Fibroblast of skin of back (primary cell): ENCODE results near the gene RNF151.
"Not testable (repeated sequence)": the region's sequence is repeated elsewhere in the genome, so short reads cannot be mapped to it uniquely, and the experiment has no call there.

Experiments used
- DNase-seq: peaks from one replicate; pipeline ENCODE4 v3.0.0-alpha.2; 2013

RNF151 gene

DNA sequence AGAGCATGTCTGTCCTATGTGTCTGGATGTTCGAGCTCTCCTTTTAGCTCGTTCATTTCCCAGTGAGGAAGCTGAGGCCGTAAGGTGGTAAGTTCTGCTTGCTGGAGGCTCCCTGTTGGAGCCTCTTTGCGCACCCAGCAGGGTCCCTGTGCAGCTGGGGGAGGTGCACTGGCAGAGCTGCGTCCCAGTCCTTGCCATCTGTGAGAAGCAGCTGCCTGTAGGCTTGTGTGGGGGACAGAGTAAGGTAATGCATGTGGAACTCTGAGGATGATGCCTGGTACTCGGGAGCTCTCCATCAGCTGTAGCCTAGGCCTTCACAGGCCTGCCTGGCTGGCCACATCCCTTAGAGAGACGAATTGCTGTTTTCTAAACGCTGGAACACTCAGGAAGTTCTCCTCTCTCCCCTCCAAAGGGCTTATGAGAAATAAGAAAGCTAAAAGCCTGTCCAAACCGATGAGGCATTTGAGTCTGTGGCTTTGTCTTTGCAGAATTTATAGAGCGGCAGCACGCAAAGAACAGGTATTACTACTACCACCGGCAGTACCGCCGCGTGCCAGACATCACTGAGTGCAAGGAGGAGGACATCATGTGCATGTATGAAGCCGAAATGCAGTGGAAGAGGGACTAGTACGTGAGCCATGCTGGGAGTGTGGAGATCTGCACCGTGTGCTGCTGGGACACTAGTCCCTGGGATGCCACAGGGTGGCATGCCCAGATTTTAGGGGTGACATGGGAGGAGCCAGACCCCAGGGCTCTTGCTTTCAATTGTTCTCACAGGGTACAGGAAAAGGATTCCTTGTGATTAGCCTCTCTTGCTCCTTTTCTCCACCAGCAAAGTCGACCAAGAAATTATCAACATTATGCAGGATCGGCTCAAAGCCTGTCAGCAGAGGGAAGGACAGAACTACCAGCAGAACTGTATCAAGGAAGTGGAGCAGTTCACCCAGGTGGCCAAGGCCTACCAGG lies 5.7 kb upstream of the RNF151 start:
- peak; percentile 43 for DNase-seq

DNA sequence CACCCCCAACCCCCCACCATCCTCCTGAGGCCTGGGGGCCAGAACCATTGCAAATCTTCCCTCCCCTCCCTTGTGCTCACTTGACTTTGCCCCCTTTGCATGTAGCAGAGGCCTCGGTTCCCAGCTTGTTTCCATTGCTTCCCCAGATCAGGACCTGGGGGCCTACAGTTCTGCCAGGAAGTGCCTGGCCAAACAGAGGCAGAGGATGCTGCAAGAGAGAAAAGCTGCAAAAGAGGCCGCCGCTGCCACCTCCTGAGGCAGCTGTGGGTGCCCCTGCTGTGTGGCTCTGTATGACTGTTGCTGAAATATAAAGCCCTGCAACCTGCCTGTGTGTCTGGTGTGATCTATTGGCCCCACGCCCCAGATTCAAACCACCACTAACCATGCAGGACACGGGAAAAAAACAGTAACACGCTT lies 5.0 kb upstream of the RNF151 start:
- DNase-seq: no peak

GRCh38 chr16:1962161-1963153 lies 4.2 kb upstream of the RNF151 start:
- DNase-seq: not testable (repeated sequence)

- peak; percentile 26 for DNase-seq
Measured at GRCh38 chr16:1963806-1964505, 2.7 kb upstream of the RNF151 start.

GRCh38 chr16:1964506-1965395 lies 1.9 kb upstream of the RNF151 start, which contains the start of gene RPS2:
Gene RPS2, minus strand, starts transcription at chr16:1964826. Its CDS starts 201 bp downstream, at chr16:1964625.
- peak; percentile 98 for DNase-seq

DNA sequence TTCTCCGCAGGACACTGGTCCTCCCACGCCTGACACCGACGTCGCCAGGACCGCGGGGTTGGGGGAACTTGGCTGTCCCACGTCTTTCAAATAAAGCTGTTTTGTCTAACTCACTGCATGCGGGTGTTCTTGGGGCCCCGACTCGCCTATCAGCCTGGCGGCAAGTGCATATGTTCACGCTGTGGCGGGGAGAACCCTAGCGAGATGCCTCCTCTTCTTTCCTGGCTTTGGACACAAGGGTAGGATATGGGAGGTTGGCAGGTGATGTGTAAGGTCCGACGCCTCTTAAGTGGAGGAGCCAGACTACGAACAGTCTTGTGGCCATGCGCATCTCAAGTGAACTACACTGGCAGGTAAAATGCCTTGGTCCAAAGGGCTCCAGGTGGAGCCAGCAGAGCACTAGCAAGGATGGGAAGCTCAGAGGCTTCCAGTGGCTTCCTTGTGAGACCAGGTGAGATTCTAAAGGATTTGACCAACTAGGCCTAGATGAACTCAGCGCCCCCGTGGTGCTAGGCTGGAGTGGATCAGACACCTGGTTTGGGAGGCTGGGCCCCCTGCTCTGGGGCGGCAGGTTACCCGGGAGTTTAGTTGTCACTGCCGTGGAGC lies 1.2 kb upstream of the RNF151 start:
- DNase-seq: no peak

- DNase-seq: no peak
Measured at GRCh38 chr16:1968146-1968953, 1.7 kb downstream of the RNF151 start.

DNA sequence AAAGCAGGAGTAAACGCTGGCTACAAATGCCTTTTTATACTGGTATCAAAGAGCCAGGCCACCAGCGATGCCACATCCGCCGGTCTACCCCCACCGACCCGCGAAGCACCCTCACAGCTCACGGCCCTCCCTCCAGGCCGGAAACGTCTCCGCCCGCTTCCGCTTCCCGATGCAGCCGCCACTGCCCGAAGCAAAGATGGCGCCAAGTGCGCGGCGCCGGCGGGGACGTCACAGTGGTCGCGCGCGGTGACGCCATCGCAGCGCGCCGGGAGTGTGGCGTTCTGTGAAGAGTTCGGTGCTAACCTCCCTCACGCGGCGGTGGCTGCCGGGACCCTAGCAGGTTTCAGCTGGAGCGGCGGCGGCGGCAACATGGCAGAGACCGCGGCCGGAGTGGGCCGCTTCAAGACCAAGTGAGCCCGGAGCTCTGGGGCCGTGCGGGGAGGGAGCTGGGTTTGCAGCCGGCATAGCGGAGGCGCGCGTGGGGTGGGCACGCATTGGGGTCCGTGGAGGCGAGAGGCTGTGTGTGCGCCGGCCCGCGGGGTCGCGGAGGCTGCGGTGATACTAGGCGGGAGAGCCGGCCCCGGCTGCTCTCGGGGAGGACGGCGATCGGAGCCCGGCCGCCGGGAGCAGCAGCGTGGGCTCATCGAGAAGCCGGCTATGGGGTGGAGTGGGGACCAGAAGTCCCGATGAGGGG lies 5.3 kb downstream of the RNF151 start, which contains the start of gene TBL3:
TBL3 (plus strand) TSS at position 258 of the 694 bp plus-strand sequence; CDS start at position 370, 112 bp downstream.
- peak; percentile 96 for DNase-seq

- DNase-seq: peak; percentile 30
Measured at GRCh38 chr16:1972490-1972877, 5.8 kb downstream of the RNF151 start.

GRCh38 chr16:1973461-1974156 lies 7.0 kb downstream of the RNF151 start:
- no peak for DNase-seq

GRCh38 chr16:1974157-1975070 lies 7.8 kb downstream of the RNF151 start:
- no peak for DNase-seq

DNA sequence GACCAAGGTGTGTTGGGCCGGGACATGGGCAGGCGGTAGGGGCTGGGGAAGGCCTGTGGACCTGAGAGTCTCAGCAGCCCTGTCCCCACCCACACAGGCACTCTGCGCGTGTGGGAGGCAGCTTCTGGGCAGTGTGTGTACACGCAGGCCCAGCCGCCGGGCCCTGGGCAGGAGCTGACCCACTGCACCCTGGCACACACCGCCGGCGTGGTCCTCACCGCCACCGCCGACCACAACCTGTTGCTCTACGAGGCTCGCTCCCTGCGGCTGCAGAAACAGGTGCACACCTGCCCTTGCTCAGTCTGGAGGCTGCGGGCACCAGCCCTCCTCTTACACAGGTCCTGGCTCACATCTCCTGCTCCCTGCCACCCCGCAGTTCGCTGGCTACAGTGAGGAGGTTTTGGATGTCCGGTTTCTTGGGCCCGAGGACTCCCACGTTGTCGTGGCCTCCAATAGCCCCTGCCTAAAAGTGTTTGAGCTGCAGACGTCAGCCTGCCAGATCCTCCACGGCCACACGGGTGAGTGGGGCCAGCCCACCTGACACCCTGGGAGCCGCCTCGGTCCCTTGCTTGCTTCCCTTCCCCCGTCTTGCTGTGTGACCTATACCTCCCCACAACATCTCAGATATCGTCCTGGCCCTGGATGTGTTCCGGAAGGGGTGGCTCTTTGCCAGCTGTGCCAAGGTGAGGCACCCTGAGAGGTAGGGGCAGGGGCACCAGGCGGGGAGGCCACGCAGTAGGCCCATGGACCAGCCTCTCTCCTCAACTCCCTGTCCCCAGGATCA lies 9.0 kb downstream of the RNF151 start:
- DNase-seq: no peak

DNA sequence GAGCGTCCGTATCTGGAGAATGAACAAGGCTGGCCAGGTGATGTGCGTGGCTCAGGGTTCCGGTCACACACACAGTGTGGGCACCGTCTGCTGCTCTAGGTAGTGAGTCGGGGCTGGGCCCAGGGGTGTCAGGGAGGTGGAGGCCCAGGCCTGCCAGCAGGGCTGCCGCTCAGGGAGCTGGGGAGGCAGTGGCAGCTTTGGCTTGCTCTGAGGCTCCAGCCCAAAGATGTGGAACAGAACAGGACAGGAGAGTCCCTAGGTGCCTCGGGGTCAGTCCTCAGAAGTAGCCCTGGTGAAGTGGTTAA lies 9.5 kb downstream of the RNF151 start:
- no peak for DNase-seq

DNA sequence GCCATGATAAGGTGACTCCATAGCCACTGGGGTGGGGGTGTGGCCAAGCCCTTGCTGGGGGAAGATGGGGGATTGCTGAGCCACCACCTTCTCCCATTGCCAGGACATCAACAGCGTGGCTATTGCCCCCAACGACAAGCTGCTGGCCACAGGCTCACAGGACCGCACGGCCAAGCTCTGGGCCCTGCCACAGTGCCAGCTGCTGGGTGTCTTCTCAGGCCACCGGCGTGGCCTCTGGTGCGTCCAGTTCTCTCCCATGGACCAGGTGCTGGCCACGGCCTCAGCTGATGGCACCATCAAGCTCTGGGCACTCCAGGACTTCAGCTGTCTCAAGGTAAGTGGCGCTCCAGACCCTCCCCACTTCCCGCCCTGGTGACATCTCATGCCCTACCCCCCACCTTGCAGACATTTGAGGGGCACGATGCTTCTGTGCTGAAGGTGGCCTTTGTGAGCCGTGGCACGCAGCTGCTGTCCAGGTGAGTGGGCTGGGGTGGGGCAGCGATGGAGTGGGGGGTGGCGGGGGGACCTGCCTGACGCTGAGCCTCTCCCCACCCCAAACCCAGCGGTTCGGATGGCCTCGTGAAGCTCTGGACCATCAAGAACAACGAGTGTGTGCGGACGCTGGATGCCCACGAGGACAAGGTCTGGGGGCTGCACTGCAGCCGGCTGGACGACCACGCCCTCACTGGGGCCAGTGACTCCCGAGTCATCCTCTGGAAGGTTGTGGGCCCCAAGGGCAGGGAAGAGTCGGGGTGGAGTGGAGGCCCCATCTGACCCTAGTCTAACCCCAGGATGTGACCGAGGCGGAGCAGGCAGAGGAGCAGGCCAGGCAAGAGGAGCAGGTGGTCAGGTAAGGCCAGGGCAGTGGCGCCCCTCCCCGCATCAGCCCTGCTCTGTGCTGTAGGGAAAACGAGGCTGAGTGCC lies 10.6 kb downstream of the RNF151 start:
- no peak for DNase-seq

- DNase-seq: no peak
Measured at GRCh38 chr16:1977875-1978268, 11.2 kb downstream of the RNF151 start.
